SU-DHL-6 (cell line): ENCODE data around the gene VTA1.

Experiments
- EZH2phosphoT487 ChIP-seq: fragments of 200-600 bp; sonication (generic), shearing (Covaris generic); conservative IDR thresholded peaks from 2 replicates; pipeline ENCODE4 v1.6.1; 2018; ENCODE audit warnings: mild to moderate bottlenecking, antibody characterized with exemption, low read length, moderate library complexity, mixed read lengths
- TF ChIP-seq, protein P1 (sequence below): fragments of 200-600 bp; sonication (generic); IDR thresholded peaks from one replicate; pipeline ENCODE4 v1.5.1; 2017; ENCODE audit warnings: antibody characterized with exemption, mild to moderate bottlenecking, low read length, moderate library complexity; ENCODE audit not compliant: insufficient read depth, poor library complexity, severe bottlenecking

- TF ChIP-seq, protein P1, sequence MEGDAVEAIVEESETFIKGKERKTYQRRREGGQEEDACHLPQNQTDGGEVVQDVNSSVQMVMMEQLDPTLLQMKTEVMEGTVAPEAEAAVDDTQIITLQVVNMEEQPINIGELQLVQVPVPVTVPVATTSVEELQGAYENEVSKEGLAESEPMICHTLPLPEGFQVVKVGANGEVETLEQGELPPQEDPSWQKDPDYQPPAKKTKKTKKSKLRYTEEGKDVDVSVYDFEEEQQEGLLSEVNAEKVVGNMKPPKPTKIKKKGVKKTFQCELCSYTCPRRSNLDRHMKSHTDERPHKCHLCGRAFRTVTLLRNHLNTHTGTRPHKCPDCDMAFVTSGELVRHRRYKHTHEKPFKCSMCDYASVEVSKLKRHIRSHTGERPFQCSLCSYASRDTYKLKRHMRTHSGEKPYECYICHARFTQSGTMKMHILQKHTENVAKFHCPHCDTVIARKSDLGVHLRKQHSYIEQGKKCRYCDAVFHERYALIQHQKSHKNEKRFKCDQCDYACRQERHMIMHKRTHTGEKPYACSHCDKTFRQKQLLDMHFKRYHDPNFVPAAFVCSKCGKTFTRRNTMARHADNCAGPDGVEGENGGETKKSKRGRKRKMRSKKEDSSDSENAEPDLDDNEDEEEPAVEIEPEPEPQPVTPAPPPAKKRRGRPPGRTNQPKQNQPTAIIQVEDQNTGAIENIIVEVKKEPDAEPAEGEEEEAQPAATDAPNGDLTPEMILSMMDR: no peak
- no peak for TF ChIP-seq EZH2phosphoT487
Measured at GRCh38 chr6:142173980-142174379, 26.9 kb downstream of the VTA1 start.
